Hepatocyte (in vitro differentiated cells): ENCODE data around the gene TEX52. TPM values are rescaled to one million over a fixed set of nuclear protein-coding genes. Genes with fewer than 3 reads are reported as not detected.
"Not testable (repeated sequence)": the region's sequence is repeated elsewhere in the genome, so short reads cannot be mapped to it uniquely, and the experiment has no call there.

Source experiments
- DNase-seq: peaks from one replicate; pipeline ENCODE4 v3.0.0-alpha.2; 2016; ENCODE audit warnings: low spot score
- H2AFZ ChIP-seq: fragments of 200-600 bp; sonication (generic); 2 replicates; pipeline ENCODE4 v1.6.0; 2016; ENCODE audit warnings: antibody characterized with exemption, mild to moderate bottlenecking
- H3K27ac ChIP-seq: fragments of 200-600 bp; sonication (generic); 2 replicates; pipeline ENCODE4 v1.5.1; 2016; ENCODE audit warnings: mild to moderate bottlenecking
- H3K27me3 ChIP-seq: fragments of 200-600 bp; sonication (generic); 2 replicates; pipeline ENCODE4 v1.6.1; 2016
- H3K36me3 ChIP-seq: fragments of 200-600 bp; sonication (generic); replicated peaks from 2 replicates; pipeline ENCODE4 v1.5.1; 2016; ENCODE audit warnings: low read depth; ENCODE audit not compliant: insufficient read depth
- H3K4me1 ChIP-seq: fragments of 200-600 bp; sonication (generic); 2 replicates; pipeline ENCODE4 v1.5.1; 2016; ENCODE audit warnings: mild to moderate bottlenecking, moderate library complexity; ENCODE audit not compliant: insufficient read depth
- H3K4me2 ChIP-seq: fragments of 200-600 bp; sonication (generic); 2 replicates; pipeline ENCODE4 v1.6.0; 2016
- H3K4me3 ChIP-seq: fragments of 200-600 bp; sonication (generic); 2 replicates; pipeline ENCODE4 v1.5.1; 2016; ENCODE audit warnings: mild to moderate bottlenecking
- H3K79me2 ChIP-seq: fragments of 200-600 bp; sonication (generic); 2 replicates; pipeline ENCODE4 v1.6.0; 2017; ENCODE audit warnings: mild to moderate bottlenecking
- H3K9me2 ChIP-seq: fragments of 200-600 bp; sonication (generic); replicated peaks from 2 replicates; pipeline ENCODE4 v1.6.0; 2017; ENCODE audit warnings: mild to moderate bottlenecking; ENCODE audit not compliant: insufficient read depth
- H3K9me3 ChIP-seq: fragments of 200-600 bp; sonication (generic); 2 replicates; pipeline ENCODE4 v1.5.1; 2016; ENCODE audit warnings: low read depth, mild to moderate bottlenecking
- H4K20me1 ChIP-seq: fragments of 200-600 bp; sonication (generic); 2 replicates; pipeline ENCODE4 v1.6.0; 2016; ENCODE audit warnings: mild to moderate bottlenecking; ENCODE audit not compliant: insufficient read depth, poor library complexity, severe bottlenecking
- EZH2 ChIP-seq: fragments of 200-600 bp; sonication (generic); IDR thresholded peaks from 2 replicates; pipeline ENCODE4 v1.6.1; 2016; ENCODE audit warnings: antibody characterized with exemption, mild to moderate bottlenecking, borderline replicate concordance
- EZH2phosphoT487 ChIP-seq: fragments of 200-600 bp; sonication (generic); IDR thresholded peaks from one replicate; pipeline ENCODE4 v1.6.1; 2018; ENCODE audit warnings: antibody characterized with exemption, mild to moderate bottlenecking, low read depth, moderate library complexity; ENCODE audit not compliant: unreplicated experiment, severe bottlenecking
- WGBS: methylation state at CpG from one replicate; pipeline ENCODE4 v1.1.6; 2016; ENCODE audit warnings: low lambda C conversion rate; ENCODE audit errors: missing lambda C conversion rate; 5-methylcytosine and 5-hydroxymethylcytosine counted together
- polyA plus RNA-seq: library from polyadenylated mRNA; unstranded; fragments of >200 nt; fragmentation: Nextera tagmentation; extraction: Ambion mirVana; gene quantifications from 2 replicates; pipeline ENCODE4 v1.2.1, GENCODE V29; 2016
- total RNA-seq: library from RNA; depleted of rRNA; stranded (reverse); fragments of >200 nt; gene quantifications from 2 replicates; pipeline ENCODE4 v1.2.3, GENCODE V29; 2014
- TF ChIP-seq, protein P1 (sequence below): fragments of 200-600 bp; sonication (generic); IDR thresholded peaks from 2 replicates; pipeline ENCODE4 v1.5.1; 2016; ENCODE audit warnings: antibody characterized with exemption, mild to moderate bottlenecking; ENCODE audit not compliant: poor library complexity

TEX52 gene
- total and polyA plus RNA-seq, 2 experiments from 2014 or later, result not detected

DNA sequence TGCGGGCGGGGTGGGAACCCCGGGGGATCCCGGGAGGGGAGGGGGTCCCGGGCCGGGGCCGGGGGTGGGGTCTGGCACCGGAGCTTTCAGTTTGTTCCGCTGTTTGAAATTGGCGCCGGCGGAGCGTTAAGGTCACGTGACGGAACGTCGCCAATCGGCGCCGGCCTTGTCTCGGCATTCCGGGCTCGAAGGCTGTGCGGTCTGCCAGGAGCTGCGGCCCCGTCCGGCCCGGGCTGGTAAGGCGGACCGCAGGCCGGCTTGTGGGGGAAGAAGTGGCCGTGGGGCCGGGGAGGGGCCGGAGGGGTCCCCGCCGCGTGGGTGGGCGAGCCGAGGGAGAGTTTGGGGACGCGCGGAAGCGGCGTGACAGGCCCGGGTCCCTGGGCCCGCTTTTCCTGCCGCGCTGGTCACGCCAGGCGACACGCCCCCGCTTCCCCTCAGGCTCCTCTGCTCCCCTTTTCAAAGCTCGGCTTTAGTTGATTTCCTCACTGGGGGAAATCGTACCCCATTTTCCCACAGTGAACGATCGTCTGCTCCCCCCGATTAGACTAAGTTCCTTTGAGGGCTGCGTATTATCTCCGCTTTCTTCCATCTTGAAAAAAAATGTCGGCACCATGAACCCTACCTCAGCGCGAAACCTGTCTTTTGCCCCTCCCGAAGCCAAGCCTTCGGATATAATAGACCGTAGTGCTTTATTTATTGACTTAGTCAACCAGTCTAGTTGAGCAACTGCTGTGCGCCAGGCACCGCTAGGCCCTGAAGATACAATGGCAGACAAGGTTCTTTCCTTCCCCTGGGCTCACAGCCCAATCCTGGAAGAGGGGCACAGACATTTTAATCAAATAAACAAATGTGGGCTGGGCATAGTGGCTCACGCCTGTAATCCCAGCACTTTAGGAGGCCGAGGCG lies 20.5 kb upstream of the TEX52 start, which contains the start of the genes FOXM1 and RHNO1:
Gene FOXM1, minus strand, starts transcription at position 128 of the 906 bp plus-strand sequence. CDS start 2,696 bp downstream, outside the sequence.
Gene RHNO1, plus strand, starts transcription at position 177 of the 906 bp plus-strand sequence. CDS start 8,144 bp downstream, outside the sequence.
- H3K79me2 ChIP-seq, result peaks cover 64% of the 10 kb centered on the region

DNA sequence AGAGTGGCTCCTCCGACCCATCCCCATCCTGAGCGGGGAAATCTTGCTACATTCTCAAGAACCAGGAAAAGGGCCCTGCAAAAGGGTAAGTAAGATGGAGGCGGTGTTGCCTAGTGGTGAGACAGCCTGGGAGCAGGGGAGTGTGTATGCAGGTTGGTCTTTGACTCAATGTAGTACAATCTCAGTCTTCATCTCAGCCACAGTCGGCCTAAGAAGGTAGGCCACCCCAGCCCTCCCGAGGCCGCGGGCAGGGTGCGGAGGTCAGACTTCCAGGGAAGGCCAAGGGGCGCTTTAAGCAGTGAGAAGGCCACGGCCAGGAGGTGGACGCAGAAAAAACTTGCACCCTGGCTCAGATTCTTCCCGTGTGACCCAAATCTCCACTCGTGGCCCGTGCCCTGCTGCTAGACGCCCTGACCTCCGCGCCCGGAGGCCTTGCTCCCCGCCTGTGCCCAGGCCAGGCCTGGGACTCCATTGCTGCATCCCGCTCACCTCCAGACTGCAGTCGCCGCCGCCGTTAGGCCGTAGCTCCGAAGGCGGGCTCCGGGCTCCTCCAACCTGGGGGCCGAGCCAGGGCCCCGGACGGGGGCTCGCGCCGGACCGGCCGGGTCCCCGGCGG lies 19.7 kb upstream of the TEX52 start:
- Histone ChIP-seq H3K4me1 (peaks cover 17% of the 10 kb centered on the region), H2AFZ (peak overlapping the region; percentile 65), H3K9me3 (no peaks in the 10 kb centered on the region), H3K27me3 (no peaks in the 10 kb centered on the region), H3K4me3 (peak overlapping the region; percentile 39), H3K4me2 (peak overlapping the region; percentile 98), H4K20me1 (no peaks in the 10 kb centered on the region), H3K9me2 (no peaks in the 10 kb centered on the region), H3K36me3 (no peaks in the 10 kb centered on the region), H3K79me2 (peaks cover 57% of the 10 kb centered on the region), H3K27ac (peak overlapping the region; percentile 41)
- TF ChIP-seq, protein P1, sequence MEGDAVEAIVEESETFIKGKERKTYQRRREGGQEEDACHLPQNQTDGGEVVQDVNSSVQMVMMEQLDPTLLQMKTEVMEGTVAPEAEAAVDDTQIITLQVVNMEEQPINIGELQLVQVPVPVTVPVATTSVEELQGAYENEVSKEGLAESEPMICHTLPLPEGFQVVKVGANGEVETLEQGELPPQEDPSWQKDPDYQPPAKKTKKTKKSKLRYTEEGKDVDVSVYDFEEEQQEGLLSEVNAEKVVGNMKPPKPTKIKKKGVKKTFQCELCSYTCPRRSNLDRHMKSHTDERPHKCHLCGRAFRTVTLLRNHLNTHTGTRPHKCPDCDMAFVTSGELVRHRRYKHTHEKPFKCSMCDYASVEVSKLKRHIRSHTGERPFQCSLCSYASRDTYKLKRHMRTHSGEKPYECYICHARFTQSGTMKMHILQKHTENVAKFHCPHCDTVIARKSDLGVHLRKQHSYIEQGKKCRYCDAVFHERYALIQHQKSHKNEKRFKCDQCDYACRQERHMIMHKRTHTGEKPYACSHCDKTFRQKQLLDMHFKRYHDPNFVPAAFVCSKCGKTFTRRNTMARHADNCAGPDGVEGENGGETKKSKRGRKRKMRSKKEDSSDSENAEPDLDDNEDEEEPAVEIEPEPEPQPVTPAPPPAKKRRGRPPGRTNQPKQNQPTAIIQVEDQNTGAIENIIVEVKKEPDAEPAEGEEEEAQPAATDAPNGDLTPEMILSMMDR, result no peak
- TF ChIP-seq EZH2phosphoT487, result no peak
- no peak for DNase-seq
- WGBS, result 3% methylated on average over 38 of the region's 38 CpGs

More for the DNA sequence above, 20.5 kb upstream of the TEX52 start, which contains the start of the genes FOXM1 and RHNO1:
- Histone ChIP-seq H3K27ac (peak within 1 kb of the TSS; percentile 96), H4K20me1 (no peaks in the 10 kb centered on the region), H3K27me3 (no peaks in the 10 kb centered on the region), H2AFZ (peak within 1 kb of the TSS; percentile 65), H3K4me1 (peaks cover 17% of the 10 kb centered on the region), H3K4me2 (peak within 1 kb of the TSS; percentile 98), H3K4me3 (peak within 1 kb of the TSS; percentile 39), H3K36me3 (no peaks in the 10 kb centered on the region), H3K9me3 (no peaks in the 10 kb centered on the region), H3K9me2 (no peaks in the 10 kb centered on the region)
- WGBS, result 2% methylated on average over 26 of the region's 70 CpGs
- no peak for TF ChIP-seq EZH2phosphoT487
- TF ChIP-seq, protein P1, result peak; percentile 6
- DNase-seq, result peak; percentile 95

DNA sequence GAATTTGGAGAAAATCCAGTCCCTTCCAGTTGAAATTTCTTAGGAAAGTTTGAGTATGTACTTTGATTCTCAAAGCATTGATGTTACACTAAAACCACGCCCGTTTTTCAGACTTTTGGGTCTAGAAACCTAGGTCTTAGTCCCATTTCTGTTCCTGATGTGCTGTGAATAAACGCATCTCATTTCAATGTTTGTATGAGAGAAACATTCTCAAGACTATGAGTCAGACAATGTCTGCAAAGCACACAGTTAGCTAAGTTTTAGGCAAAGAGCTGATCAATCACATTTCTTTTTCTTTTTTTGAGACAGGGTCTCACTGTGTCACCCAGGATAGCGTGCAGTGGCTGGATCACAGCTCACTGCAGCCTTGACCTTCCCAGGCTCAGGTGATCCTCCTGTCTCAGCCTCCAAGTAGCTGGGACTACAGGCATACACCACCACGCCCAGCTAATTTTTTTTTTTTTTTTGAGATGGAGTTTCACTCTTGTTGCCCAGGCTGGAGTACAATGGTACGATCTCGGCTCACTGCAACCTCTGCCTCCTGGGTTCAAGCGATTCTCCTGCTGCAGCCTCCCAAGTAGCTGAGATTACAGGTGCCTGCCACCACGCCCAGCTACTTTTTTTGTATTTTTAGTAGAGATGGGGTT lies 12.3 kb upstream of the TEX52 start:
- not testable (repeated sequence) for DNase-seq, H3K4me2 ChIP-seq, H3K27ac ChIP-seq, H3K9me3 ChIP-seq, H3K36me3 ChIP-seq, H3K79me2 ChIP-seq, H3K9me2 ChIP-seq, H3K27me3 ChIP-seq, H4K20me1 ChIP-seq, H3K4me3 ChIP-seq, H2AFZ ChIP-seq, H3K4me1 ChIP-seq
- WGBS, result 90% methylated on average over 9 of the region's 9 CpGs

DNA sequence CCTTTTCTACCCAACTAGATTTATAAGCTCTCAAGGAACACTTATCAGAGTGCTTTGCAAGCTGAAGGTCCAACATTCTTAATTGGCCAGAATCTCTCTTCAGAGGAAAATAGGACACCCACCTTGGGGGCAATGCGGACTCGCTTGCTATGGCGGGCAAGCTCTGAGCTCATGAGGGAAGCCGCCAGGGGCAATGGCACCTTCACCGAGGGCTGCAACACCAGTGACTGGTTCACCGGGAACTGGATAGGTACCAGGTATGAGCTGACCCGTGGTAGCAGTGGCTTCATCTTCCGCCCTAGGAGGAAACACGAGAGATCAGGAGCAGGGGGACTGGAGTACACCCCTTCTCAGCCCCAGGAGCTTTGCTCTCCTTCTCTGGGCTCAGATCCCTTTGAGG lies 7.4 kb upstream of the TEX52 start:
- no peak overlapping the region for H2AFZ ChIP-seq
- H3K27ac ChIP-seq, result no peak overlapping the region
- TF ChIP-seq EZH2, result no peak
- no peak for TF ChIP-seq EZH2phosphoT487
- TF ChIP-seq, protein P1, result no peak
- DNase-seq, result no peak
- 98% methylated on average over 9 of the region's 9 CpGs for WGBS
- H3K4me3 ChIP-seq, result no peak overlapping the region
- H3K4me1 ChIP-seq, result no peaks in the 10 kb centered on the region
- no peaks in the 10 kb centered on the region for H3K9me3 ChIP-seq
- no peaks in the 10 kb centered on the region for H3K36me3 ChIP-seq
- no peaks in the 10 kb centered on the region for H3K9me2 ChIP-seq
- H3K4me2 ChIP-seq, result no peak overlapping the region
- no peaks in the 10 kb centered on the region for H3K79me2 ChIP-seq
- no peaks in the 10 kb centered on the region for H3K27me3 ChIP-seq
- no peaks in the 10 kb centered on the region for H4K20me1 ChIP-seq

- 96% methylated on average over 7 of the region's 7 CpGs for WGBS
- not testable (repeated sequence) for H3K9me3 ChIP-seq
Measured at GRCh38 chr12:2863402-2863801, 6.6 kb upstream of the TEX52 start.

More at GRCh38 chr12:2863402-2863801, 6.6 kb upstream of the TEX52 start:
- DNase-seq, H3K4me2 ChIP-seq, H3K4me3 ChIP-seq, H3K9me2 ChIP-seq, H2AFZ ChIP-seq, H3K27ac ChIP-seq, H3K4me1 ChIP-seq, H3K79me2 ChIP-seq, H3K27me3 ChIP-seq, H3K36me3 ChIP-seq, H4K20me1 ChIP-seq: not testable (repeated sequence)
